Skeletal muscle cell (primary cell): ENCODE data around the gene RAD51B.
A peak's percentile ranks its signal among the peaks of the same experiment; 100 is the strongest.

Source experiments
- DNase-seq: peaks from one replicate; pipeline ENCODE4 v3.0.0-alpha.2; 2010; ENCODE audit warnings: low read depth
- H3K4me3 ChIP-seq: 2 replicates; pipeline ENCODE4 v1.5.1; 2011; ENCODE audit warnings: low read depth, mild to moderate bottlenecking, control low read depth, low read length, moderate library complexity

Gene RAD51B

DNA sequence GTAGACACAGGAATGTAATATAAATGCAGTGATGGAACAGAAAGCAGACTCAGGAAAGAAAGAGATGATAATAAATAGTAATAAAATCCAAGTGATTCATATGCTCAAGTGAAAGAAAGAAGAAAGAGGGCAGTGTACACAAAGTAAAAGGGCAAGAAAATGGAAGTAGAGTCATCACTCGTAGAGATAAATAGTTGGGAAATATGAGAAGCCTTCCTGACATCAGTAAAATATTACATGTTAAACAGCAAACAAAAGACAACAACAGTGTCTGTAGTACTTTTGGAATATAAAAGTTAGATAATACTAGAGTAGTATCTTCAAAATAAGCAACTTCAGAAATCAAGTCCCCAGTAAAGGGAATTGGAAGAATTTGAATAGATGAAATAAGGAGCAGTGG is 412.3 kb downstream of the RAD51B start:
- no peak for DNase-seq
- no peak overlapping the region for H3K4me3 ChIP-seq

DNA sequence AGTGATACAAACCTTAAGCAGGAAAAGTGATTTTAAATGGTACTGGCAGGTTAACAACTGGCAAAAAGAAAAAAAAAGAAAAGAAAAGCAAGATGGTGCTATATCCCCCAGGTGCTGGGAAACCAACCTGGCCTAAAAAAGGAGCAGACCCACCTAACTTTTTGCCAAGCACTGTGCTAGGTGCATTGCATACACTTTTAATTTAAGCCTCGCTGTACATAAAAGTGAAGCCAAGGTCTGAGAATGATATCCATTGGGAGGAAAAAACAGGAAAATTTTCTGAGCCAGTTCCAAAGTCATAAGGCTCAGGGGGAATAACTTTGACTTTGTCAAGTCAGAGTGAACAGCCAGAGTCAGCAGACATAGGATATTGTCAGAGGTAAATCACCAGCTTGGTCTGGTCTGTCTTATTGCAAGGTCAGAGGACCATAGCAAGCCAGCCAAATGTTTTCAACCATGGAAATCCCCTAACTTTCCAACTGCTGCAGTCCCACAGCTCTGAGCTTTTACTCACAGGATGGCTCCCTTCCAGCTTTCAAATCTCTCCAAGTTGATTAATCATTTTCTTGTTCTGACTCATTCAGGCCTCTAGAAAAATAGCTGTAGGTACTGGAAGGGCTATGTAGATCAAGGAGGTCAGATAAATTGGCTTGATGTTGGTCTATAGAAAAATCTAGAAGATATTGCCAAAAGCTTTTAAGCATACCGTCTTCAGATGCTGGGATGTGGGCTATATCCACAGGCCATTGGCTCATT is 412.9 kb downstream of the RAD51B start:
- peak; percentile 98 for DNase-seq
- H3K4me3 ChIP-seq = no peak overlapping the region

DNA sequence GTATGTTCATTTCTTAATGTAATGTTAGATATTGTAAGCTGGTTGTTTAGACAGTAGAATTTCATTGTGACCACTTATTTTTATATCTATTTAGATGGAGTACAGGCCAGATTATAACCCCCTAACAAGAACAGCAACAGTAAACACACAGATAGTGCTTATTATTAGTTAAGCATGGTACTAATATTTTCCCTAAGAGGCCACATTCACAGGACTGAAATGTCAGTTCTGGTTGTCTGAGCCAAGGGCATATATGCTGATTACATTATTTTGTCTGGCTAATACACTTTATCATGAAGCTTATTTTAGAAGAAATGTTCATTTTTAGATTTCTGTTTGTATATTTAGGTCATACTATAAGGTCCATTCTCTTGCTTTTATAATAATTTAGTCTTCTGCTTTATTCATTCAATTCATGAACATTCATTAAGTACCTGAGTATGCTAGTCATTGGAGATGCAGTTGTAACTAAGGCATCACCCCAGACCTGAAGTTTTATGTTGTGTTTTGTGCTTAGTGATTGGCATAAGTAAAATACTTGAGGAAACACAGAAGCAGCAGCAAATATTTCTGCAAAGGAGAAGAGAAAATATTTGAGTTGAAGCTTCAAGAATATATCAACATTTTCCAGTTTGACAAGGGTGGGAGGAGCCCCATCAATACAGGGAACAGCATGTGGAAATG is 413.7 kb downstream of the RAD51B start:
- no peak overlapping the region for H3K4me3 ChIP-seq
- DNase-seq = no peak

DNA sequence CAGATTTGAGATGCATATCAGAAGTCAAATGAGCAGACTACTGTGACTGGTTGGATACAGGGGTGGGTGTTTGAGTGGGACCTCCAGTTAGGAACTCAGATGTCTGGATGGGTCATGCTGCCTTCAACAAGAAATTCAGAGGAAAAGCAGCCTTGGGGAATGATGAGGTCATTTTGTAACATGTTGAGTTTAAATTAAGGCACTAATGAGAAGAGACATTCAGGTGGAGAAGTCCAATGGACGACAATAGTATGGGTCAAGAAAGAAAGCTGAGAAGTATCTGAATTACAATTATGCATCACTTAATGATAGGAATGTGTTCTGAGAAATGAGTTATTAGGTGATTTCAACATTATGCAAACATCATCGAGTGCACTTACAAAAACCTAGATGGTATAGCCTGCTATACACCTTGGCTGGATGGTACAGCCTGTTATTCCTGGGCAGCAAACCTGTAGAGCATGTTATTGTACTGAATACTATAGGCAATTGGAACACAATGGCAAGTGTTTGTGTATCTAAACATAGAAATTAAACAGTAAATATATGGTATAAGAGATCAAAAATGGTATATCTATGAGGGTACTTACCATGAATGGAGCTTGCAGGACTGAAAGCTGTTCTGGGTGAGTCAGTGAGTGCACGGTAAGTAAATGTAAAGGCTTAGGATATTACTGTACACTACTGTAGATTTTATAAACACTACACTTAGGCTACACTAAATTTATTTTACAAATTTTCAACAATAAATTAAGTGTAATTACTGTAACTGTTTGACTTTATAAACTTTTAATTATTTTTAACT is 414.7 kb downstream of the RAD51B start:
- no peak overlapping the region for H3K4me3 ChIP-seq
- DNase-seq = no peak

DNA sequence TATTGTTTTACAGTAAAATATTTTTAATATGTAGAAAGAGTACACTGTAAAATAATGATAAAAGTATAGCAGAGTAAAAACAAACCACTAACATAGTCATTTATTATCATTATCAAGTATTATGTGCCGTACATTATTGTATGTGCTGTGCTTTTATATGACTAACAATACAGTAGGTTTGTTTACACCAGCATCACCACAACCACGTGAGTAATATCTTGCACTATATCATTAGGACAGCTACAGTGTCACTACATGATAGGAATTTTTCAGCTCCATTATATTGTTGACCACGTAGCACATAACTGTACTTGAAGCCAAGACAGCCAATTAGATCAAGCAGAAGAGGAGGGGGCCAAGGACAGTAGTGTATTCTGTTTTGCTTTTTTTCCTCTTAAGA is 415.4 kb downstream of the RAD51B start:
- H3K4me3 ChIP-seq = no peak overlapping the region
- no peak for DNase-seq

DNA sequence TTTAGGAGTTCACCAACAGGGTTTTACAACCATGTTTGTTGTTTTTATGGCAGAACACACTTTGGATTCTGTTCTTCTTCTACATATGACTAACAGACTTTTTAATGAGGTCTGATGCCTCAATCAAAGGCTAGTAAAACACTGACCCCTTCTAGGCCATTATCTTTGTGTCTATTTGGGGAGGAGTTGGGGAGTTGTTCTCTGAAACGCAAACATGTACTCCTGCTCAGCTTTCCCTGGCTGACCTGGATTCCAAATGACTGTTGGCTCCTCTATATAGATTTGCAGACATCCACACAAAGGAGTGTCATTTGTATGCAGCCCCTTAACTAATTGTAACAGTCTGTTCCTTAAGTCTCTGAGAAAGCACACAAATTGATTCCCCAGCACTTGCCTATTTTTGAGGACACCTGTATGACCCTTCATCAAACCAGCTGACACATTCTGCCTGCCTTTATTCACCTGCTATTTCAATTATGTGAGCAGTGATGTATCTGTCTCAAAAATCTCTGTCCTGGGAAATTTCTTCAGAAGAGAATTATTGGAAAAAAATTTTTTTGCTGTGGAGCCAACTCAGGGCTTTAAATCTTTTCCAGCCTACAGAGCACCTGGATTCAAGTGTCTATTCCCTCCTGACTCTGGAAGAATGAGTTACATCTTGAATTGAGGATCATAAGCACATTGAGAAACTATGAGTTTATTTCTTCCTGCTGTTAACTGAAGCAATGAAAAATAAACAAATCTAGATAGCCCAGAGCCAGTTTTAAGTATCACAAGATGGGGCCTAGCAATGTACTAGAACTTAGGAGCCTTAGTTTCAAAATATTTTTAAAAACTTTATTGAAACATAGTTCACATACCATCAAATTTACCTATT is 417.2 kb downstream of the RAD51B start:
- H3K4me3 ChIP-seq = no peak overlapping the region
- no peak for DNase-seq

DNA sequence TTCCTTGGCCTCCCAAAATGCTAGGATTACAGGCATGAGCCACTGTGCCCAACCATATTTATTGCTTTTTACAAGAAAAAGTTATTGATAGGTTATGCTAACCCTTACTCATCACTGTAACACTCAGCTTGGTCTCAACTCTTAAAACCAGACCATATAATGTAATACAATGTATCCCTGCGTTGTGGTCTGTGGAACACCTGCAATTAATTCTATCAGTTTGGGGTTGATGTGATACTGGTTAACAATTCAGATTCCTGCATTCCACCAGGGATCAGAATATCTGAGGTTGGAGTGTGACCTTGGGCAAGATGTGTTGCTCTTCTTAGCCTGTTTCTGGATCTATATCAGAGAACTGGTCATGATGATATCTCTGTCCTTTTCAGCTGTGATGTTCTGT is 419.0 kb downstream of the RAD51B start:
- no peak overlapping the region for H3K4me3 ChIP-seq
- no peak for DNase-seq

DNA sequence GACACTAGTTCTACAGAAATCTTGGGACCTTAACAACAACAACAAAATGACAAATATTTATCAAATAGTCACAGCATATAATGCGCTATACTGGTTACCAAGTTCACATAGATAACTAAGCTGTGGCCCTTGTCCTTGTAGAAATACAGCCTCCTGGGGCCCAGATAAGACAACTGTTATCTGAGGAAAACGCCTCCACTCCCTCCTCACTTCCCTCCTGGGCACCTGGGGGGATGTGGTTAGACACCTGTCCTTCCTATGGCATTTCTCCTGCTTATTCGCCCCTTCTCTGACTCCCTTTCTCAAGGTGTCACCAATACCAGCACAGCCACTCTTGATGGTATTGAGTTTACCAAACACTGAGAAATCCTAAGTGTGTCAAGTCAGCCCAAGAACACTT is 419.4 kb downstream of the RAD51B start:
- no peak for DNase-seq
- no peak overlapping the region for H3K4me3 ChIP-seq

DNA sequence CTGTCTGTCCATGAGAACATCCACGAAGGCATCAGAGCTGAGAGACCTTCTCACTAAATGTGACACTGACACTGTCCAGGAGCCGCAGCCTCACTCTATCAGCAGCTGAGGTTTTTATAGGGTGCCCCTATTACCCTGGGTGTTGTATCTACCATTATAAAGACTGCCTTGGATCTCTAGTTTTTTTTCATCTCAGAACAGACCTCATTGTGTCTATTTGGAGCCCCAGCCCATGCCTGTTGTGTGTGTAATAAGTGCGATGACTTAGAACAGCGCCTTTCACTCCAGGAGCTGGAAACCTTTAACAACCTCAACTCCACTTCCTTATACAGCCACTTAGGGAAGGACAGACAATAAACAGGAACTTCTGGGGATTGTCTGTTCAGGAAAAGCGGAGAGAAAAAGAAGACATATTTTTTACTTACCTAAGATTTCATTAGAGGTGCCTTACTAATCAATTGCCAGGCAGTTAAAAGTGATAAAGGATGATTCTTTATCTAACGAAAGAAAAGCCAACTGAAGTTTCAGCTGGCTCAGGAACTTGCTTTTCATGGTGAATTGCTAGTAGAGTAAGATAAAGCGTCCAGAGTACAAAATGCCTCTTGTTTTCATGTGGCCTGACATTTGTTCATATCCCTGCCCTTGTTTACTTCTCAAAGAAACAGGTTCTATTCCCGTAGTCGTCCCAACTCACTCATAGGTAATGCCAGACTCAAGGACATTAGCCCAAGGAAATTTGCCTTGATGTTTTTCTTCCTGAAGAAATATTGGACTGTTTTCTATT is 420.6 kb downstream of the RAD51B start:
- no peak overlapping the region for H3K4me3 ChIP-seq
- DNase-seq = no peak

DNA sequence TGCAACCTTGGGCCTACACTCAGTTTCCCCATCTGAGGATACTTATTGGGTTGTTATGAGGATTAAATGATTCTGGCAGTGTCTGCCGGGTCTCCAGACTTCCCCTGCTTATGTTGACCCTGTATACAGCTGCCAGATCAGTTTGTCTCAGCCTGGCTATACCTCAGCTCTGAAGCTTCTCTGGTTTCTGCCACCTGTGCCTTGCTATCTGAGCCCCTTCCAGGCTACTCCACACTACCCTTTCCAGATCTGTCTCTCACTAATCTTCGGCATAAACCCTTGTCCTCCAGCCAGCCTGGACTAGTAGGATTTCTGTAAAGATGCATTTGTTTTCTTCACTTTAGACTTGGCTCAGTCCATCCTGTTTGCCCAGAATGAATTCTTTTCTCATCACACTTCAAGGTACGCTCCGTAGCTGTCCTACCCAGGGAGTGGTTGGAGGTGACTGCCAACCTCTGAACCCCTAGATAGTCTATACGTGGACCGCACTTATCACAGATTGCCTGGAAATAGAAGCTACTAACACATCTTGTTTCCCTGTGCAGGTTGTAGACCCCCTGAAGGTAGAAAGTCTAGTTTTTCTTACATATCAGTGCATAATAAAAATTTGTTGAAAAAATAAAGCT is 422.4 kb downstream of the RAD51B start:
- DNase-seq = no peak
- H3K4me3 ChIP-seq = no peak overlapping the region

DNA sequence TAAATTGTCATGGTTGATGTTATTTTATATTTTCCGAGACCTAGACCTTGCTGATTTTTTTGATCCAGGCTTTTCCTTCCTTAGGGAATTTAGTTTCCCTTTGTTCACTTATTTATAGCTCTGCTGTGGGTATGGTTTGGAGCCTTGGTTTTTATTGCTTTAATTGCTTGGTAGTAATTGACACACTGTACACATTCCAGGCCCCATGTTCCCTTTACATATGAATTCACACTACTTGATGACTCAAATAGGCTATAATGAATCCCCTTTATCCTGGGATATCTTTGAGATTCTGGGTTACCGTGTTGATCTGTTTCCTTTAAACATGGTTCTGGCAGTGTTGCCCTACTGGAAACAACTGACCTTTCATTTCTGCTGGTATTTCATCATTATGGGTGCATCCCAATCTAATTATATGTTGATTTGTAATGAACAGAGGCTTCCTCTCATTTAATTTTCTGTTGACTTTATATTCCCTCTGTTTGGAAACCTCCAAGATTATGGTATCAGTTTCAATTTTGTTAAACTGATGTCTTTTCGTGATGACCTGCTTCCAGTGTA is 424.0 kb downstream of the RAD51B start:
- no peak for DNase-seq
- no peak overlapping the region for H3K4me3 ChIP-seq

DNA sequence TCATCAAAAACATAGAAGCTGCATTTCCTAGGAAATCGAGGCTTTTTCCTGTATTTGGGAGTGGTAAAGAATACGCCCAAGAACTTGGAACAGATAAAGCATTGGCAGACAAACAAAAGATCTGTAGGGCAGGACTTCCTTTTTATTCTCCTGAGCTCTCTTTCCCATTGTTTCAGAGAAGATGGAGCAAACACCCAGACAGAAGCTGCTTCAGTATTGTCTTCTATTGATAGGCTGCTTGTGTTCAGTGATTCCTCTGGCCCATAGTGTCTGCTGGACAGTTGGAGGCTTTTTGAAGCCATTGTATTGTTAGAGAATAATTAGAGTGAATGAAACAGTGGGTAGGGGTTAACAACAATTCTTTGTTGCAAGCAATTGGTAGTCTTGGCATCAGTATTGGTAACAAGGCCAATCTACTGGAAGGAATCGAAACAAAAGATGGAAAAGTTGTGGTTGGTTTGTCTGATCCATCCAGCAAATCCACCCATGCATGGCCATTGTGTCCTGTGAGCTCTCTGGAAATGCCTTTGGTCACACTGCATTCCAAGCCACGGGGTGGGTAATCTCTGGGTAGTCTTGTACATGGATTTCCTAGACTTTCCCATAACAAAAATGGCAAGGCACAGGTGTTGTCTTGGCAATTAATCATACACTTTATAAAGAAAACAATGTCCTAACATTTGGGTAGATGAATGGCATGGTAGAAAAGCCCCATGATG is 424.8 kb downstream of the RAD51B start:
- no peak overlapping the region for H3K4me3 ChIP-seq
- no peak for DNase-seq

DNA sequence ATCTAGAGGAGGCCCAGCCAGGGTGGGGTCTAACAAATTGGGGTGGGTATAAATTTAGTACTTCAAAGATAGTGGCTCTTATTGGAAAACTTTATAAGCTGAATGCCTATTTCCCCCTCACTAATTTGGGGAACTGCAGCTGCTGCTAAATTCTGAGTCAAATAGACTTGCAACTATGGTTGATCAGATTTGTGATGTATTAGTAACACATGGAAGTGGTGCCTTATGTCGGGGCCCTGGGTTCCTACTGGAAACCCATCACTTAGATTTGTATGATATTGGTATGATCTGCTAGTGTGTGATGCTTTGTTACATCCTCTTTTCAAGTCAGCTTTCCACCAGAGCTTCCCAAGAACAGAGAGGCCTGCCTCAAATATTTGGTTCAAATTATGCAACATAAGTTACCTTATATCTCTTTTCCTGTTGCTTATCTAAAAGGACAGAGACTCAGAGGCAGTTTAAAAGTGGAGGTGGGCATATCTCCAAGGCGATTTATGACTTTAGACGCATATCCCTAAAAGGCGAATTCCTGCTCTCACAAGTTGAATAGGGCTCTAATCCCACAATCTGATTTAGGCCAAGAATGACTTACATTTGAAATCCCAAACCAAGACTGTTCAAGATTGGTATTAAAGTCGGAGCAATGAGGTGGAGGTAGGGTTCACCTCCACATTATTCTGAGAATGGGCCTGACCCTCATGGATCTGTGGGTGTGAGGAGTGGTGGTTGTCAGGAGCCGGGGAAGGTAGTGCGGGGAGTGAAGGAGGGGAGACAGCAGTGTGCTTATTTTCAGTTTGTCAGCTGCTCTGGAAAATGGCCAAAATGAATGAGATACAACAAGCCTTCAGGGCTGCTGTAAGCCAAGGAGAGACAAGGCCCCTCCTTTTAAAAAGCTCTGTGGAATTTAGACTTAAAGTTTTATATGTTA is 425.8 kb downstream of the RAD51B start:
- no peak overlapping the region for H3K4me3 ChIP-seq
- no peak for DNase-seq

DNA sequence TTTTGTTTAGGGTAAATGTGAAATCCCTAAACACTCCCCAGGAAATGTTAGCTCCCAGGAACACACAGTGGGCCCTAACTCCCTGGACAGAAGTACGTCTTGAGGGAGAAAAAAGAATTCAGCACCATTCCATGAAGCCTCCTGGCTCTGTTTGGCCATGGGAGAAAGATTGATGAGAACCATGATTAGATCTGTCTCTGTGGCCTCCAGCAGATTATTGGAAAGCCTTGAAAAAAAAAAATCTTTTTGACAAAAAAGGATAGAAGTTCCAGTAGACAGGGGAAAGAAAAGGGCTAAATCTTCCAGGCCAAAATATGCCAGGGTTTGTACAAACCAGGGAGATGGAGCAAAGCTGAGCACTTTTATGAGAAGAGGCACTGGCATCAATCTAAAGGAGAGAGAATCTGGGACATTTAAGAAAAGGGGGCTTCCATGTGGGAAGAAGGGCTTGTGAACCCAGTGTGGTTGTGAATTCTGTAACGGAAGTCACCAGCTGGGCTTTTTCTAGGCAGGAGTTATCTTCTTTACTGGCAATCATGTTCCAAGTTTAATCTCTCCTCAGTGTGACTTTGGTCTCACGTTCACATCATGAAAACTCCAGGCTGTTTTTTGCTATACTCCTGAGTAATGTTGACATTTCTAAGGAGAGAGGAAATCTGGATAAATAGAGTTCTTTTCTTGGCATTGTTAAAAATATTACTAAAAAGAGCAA is 426.7 kb downstream of the RAD51B start:
- H3K4me3 ChIP-seq = no peak overlapping the region
- DNase-seq = no peak

DNA sequence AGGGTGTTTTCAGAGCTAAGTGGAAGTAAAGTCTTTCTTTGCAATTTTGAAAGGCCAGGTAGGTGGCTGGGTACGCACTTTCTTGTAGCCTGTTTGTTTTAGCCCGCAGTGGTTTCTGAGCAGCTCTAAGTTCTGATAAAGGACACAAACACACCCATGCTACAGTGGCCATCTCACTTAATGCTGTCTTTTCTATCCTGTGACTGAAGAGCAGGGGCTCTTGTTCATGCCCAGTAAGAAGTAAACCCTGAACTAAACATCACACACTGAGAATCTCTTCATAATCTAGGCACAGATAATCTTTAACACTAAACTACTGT is 427.2 kb downstream of the RAD51B start:
- H3K4me3 ChIP-seq = no peak overlapping the region
- DNase-seq = no peak

DNA sequence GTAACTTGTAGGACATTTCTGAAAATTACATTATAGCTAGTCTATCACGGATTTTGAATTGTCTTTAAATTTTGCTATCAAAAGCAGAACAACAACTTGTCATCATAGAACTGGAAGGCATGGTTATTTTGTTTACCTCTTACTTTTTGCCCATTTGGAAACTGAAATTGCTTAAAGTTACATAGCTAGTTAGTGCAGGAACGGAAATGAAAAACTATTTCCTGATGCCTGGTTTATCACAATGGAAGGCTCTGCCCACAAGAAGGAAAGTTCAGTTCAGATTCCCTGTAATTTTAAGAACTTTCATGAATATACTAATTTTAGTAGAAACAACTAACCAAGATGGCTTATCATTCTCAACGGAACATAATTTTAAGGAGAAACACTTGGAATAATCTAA is 427.7 kb downstream of the RAD51B start:
- DNase-seq = no peak
- no peak overlapping the region for H3K4me3 ChIP-seq
